Esophagus squamous epithelium (tissue), 4 donors: ENCODE measurements around the gene THOC6.

Experiments
- POLR2A ChIP-seq, 4 donors: fragments of 450-650 bp; IDR thresholded peaks; one replicate each; pipeline ENCODE4 v1.6.1; 2017; ENCODE audit warnings: antibody characterized with exemption in 4 of 4, mild to moderate bottlenecking in 4 of 4, moderate library complexity in 3 of 4
- TF ChIP-seq, protein P1 (sequence below), 6 experiments: fragments of 450-650 bp in 4 of 6; fragments of 200-600 bp in 2 of 6; sonication (generic) in 2 of 6; IDR thresholded peaks; one replicate each; pipeline ENCODE4 v1.5.1; 2016 to 2019; ENCODE audit warnings: antibody characterized with exemption in 6 of 6, mild to moderate bottlenecking in 4 of 6, moderate library complexity in 4 of 6

DNA sequence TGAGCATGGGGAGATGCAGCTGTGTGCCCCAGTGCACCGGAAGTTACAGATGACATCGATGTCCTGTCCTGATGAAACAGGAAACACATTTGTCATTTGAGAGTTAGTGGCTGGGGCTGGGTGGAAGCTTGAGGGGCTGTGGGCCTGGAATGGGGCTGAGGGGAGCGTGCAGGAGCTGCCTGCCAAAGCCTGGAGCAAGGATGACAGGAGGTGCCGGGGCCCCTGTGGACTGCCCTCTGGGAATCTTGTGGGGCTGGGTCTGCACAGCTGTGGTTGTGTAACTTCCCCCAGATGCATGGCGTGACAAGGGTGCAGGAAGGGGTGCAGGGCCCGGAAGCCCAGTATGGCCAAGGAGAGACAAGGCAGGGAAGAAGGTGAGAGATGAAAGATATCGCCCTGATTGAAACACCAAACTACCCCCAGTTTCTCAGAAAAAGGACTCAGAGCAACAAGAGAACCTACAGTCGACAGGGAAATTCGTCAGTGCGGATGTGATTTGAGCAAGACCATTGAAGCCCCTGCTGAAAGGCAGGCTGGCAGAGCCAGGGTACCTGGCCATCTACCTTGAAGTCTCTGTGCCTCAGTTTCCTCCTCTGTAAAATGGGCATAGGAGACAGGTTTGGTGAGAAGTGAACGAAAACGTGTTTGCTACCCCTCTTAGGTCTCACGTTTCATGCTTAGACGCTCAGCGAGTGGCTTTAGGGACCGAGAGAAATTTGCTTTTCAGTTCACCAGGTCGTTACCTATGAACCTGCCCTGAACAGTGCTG lies 31.3 kb downstream of the THOC6 start:
- TF ChIP-seq, protein P1, sequence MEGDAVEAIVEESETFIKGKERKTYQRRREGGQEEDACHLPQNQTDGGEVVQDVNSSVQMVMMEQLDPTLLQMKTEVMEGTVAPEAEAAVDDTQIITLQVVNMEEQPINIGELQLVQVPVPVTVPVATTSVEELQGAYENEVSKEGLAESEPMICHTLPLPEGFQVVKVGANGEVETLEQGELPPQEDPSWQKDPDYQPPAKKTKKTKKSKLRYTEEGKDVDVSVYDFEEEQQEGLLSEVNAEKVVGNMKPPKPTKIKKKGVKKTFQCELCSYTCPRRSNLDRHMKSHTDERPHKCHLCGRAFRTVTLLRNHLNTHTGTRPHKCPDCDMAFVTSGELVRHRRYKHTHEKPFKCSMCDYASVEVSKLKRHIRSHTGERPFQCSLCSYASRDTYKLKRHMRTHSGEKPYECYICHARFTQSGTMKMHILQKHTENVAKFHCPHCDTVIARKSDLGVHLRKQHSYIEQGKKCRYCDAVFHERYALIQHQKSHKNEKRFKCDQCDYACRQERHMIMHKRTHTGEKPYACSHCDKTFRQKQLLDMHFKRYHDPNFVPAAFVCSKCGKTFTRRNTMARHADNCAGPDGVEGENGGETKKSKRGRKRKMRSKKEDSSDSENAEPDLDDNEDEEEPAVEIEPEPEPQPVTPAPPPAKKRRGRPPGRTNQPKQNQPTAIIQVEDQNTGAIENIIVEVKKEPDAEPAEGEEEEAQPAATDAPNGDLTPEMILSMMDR (IDR thresholded peaks at IDR 0.05): no peak
- TF ChIP-seq POLR2A (IDR thresholded peaks at IDR 0.05): no peak
